Measurements from ENCODE around the gene NEXMIF.
"Not testable (repeated sequence)": the region's sequence is repeated elsewhere in the genome, so short reads cannot be mapped to it uniquely, and the experiment has no call there.

GRCh38 chrX:74961962-74962361 is 36.7 kb upstream of the NEXMIF start:
- TF ChIP-seq, protein P1, sequence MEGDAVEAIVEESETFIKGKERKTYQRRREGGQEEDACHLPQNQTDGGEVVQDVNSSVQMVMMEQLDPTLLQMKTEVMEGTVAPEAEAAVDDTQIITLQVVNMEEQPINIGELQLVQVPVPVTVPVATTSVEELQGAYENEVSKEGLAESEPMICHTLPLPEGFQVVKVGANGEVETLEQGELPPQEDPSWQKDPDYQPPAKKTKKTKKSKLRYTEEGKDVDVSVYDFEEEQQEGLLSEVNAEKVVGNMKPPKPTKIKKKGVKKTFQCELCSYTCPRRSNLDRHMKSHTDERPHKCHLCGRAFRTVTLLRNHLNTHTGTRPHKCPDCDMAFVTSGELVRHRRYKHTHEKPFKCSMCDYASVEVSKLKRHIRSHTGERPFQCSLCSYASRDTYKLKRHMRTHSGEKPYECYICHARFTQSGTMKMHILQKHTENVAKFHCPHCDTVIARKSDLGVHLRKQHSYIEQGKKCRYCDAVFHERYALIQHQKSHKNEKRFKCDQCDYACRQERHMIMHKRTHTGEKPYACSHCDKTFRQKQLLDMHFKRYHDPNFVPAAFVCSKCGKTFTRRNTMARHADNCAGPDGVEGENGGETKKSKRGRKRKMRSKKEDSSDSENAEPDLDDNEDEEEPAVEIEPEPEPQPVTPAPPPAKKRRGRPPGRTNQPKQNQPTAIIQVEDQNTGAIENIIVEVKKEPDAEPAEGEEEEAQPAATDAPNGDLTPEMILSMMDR (IDR thresholded peaks at IDR 0.05): not testable (repeated sequence)
- TF ChIP-seq POLR2AphosphoS5, POLR2A, EP300 (IDR thresholded peaks at IDR 0.05): not testable (repeated sequence)
